C4-2B (cell line): ENCODE data around the gene BEND7.

Source experiments
- H3K27ac ChIP-seq: fragments of 450-650 bp; 2 replicates; pipeline ENCODE4 v1.5.1; 2017
- ZFX ChIP-seq: fragments of 450-650 bp; IDR thresholded peaks from 2 replicates; pipeline ENCODE4 v1.6.1; 2017
- TF ChIP-seq, protein P1 (sequence below): fragments of 450-650 bp; conservative IDR thresholded peaks from 2 replicates; pipeline ENCODE4 v1.5.1; 2017; ENCODE audit warnings: mild to moderate bottlenecking

The BEND7 gene

DNA sequence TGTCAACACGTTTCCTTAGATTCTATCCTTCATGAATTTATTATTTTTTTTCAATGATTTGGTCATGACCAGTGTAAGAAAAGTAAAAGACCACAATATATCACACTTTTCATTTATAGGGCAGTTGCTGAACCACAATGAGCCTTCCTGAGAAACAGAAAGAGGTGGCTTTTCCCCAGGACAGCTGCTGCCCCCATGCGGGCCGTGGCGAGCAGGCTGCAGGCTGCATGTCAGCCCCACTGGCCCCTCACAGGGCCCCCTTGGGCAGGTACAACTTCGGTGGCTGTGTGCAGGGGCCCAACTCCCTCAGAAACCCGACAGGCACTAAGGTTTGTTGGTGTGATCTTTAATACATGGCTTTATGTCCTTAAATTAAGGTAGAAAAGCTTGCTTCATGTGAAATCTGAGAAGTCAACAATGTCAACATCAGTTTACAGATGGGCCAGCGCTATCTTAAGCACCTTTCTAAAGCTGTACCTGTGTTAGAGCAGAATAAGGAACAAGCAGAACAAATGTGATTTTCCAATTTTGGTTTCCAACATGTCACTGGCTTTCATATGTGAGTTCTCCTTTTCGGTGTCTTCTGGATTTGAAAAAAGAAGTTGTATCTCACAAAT, 10.6 kb downstream of the BEND7 start:
- no peak for TF ChIP-seq ZFX
- TF ChIP-seq, protein P1, sequence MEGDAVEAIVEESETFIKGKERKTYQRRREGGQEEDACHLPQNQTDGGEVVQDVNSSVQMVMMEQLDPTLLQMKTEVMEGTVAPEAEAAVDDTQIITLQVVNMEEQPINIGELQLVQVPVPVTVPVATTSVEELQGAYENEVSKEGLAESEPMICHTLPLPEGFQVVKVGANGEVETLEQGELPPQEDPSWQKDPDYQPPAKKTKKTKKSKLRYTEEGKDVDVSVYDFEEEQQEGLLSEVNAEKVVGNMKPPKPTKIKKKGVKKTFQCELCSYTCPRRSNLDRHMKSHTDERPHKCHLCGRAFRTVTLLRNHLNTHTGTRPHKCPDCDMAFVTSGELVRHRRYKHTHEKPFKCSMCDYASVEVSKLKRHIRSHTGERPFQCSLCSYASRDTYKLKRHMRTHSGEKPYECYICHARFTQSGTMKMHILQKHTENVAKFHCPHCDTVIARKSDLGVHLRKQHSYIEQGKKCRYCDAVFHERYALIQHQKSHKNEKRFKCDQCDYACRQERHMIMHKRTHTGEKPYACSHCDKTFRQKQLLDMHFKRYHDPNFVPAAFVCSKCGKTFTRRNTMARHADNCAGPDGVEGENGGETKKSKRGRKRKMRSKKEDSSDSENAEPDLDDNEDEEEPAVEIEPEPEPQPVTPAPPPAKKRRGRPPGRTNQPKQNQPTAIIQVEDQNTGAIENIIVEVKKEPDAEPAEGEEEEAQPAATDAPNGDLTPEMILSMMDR: peak; percentile 95
- no peak overlapping the region for H3K27ac ChIP-seq

DNA sequence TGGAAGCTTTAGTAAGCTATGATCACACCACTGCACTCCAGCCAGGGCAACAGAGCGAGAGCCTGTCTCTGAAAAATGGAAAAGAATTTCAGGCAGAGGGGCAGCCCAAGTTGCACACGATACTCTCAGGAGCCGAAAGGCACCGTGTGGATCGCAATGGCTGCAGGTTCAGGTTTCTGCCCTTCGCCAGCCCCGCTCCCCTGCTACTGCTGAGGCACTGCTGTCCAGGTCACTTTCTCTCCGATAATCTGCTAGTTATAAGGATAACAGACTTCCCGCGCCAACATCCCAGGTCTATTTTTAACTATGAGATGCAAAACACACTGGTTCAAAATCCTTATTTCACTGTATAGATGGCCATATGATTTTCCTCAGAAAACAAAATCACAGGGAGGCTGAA, 11.1 kb downstream of the BEND7 start:
- TF ChIP-seq, protein P1: no peak
- TF ChIP-seq ZFX: no peak
- H3K27ac ChIP-seq: no peak overlapping the region

DNA sequence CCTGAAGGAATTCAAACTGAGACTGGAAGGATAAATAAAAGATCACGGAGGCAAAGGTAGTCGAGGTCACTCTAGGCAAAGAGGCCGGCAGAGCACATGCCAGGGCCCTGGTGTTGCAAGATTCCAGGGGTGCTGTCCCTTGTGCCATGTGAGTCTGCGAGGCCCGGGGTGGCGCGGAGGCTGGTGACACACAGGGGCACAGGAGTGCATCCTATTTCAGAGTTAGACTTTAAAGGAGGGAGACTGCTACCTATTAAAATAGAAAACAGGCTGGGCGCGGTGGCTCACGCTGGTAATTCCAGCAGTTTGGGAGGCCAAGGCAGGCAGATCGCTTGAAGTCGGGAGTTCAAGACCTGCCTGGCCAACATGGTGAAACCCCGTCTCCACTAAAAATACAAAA, 12.6 kb downstream of the BEND7 start:
- H3K27ac ChIP-seq: no peak overlapping the region
- TF ChIP-seq ZFX: no peak
- TF ChIP-seq, protein P1: no peak

DNA sequence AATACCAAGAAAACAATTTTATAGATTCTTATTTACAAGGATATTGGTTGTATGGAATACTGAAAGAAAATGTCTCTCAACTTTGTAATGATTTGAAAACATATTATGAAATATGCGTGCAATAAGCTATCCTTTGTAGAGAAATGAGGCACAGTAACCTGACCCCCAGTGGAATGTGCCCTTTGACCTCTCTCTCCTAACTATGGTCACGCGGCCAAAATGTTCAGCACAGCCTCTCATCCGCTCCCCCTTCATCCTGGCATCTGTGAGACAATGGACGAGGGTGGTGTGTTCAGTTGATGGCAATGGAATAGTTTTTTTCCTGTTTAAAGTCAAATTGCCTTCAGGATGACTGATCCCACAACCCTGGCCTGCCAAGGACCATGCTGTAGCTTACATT, 13.3 kb downstream of the BEND7 start:
- no peak overlapping the region for H3K27ac ChIP-seq
- TF ChIP-seq, protein P1: no peak

DNA sequence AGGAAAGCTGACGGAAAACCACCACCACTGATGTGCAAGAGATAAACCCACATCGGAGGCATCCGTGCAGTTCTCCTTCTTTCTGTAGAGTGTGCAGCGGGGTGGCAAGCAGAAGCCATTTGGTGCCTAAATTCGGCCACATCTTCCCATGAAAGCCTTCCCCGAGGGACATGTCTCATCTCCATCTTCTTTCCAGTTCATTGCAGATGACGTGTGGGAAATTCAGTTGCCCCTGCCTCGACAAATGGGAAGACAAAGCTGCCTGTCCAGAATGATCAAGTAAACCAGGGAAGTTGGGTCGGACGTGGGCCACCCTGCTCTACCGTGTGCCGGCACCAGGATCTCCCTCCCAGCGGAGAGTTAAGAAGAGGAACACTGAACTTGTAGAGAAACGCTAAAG, 14.5 kb downstream of the BEND7 start:
- TF ChIP-seq, protein P1: no peak
- no peak for TF ChIP-seq ZFX
- H3K27ac ChIP-seq: no peak overlapping the region

DNA sequence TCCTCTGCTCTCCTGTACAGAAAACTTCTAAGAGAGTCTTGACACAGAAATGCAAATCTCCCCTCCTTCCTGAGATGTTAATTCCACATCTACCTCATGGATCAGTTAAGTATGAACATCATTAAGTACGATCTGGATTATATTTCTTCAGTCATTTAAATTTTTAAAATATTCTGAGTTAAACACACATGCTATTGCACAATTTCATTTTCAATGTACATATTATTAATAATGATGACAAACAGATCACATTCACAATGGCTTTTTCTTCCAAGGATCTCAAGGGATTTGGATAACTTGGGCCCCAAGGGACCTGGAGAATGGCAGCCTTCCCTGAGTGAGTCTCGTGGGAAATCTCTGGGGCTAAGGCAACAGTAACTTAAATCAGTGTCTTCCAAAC, 16.2 kb downstream of the BEND7 start:
- TF ChIP-seq ZFX: no peak
- TF ChIP-seq, protein P1: no peak
- no peak overlapping the region for H3K27ac ChIP-seq

DNA sequence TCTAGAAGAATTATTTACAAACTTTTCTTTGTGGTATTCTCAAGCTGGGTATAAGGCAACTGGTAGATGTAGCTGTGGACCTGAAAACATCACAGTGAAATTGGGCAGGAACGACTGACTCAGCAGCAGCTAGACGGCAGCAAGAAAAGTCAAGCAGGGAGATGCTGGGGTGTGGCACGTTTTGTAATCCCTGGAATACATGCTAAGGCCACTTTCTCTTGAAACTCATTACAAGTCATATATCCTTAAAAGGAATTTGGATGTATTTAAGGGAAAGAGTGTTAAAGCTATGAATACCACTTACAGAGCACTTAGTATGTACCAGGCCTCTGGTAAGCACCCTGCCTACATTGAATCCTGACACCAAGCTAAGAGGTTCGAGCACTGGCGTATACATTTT, 17.4 kb downstream of the BEND7 start:
- H3K27ac ChIP-seq: no peak overlapping the region
- TF ChIP-seq, protein P1: no peak
- TF ChIP-seq ZFX: no peak
